GM23338 (cell line): ENCODE results near the gene MPRIP. TPM values are rescaled to one million over a fixed set of nuclear protein-coding genes. Genes with fewer than 3 reads are reported as not detected.

ENCODE experiments used
- ATAC-seq: fragments of 200-7000 bp; cut with Tn5 transposase; 3 replicates; pipeline ENCODE4 v1.9.1; 2020
- DNase-seq: peaks from one replicate; pipeline ENCODE4 v3.0.0-alpha.2; 2015; ENCODE audit warnings: low spot score
- H2AFZ ChIP-seq: fragments of 200-600 bp; sonication (generic); 2 replicates; pipeline ENCODE4 v1.8.0; 2016; ENCODE audit warnings: antibody characterized with exemption, mild to moderate bottlenecking, moderate library complexity
- H3F3A ChIP-seq: fragments of 200-600 bp; sonication (generic); replicated peaks from 2 replicates; pipeline ENCODE4 v1.8.0; 2017; ENCODE audit warnings: antibody characterized with exemption, mixed run types, low read depth
- H3K27ac ChIP-seq: fragments of 200-600 bp; sonication (generic); 2 replicates; pipeline ENCODE4 v1.6.1; 2016; ENCODE audit warnings: low read depth
- H3K27me3 ChIP-seq: fragments of 200-600 bp; sonication (generic); 2 replicates; pipeline ENCODE4 v1.8.0; 2016; ENCODE audit warnings: mild to moderate bottlenecking, mixed run types, moderate library complexity; ENCODE audit not compliant: insufficient read depth
- H3K36me3 ChIP-seq: fragments of 200-600 bp; sonication (generic); 2 replicates; pipeline ENCODE4 v1.8.0; 2016; ENCODE audit warnings: mild to moderate bottlenecking; ENCODE audit not compliant: insufficient read depth
- H3K4me1 ChIP-seq: fragments of 200-600 bp; sonication (generic); 2 replicates; pipeline ENCODE4 v1.8.0; 2016; ENCODE audit warnings: mild to moderate bottlenecking, moderate library complexity; ENCODE audit not compliant: insufficient read depth
- H3K4me2 ChIP-seq: fragments of 200-600 bp; sonication (generic); 2 replicates; pipeline ENCODE4 v1.7.1; 2017; ENCODE audit warnings: mixed run types
- H3K4me3 ChIP-seq: fragments of 200-600 bp; sonication (generic); 2 replicates; pipeline ENCODE4 v1.6.1; 2016; ENCODE audit warnings: mixed run types
- H3K79me2 ChIP-seq: fragments of 200-600 bp; sonication (generic); replicated peaks from 2 replicates; pipeline ENCODE4 v1.8.0; 2017; ENCODE audit warnings: mild to moderate bottlenecking; ENCODE audit not compliant: insufficient read depth
- H3K9me2 ChIP-seq: fragments of 200-600 bp; sonication (generic); 2 replicates; pipeline ENCODE4 v1.8.0; 2017; ENCODE audit not compliant: insufficient read depth
- H4K20me1 ChIP-seq: fragments of 200-600 bp; sonication (generic); replicated peaks from 2 replicates; pipeline ENCODE4 v1.8.0; 2017; ENCODE audit warnings: mild to moderate bottlenecking; ENCODE audit not compliant: insufficient read depth
- H3K27ac Mint-ChIP-seq: 2 replicates; pipeline ENCODE4 v1.8.0; 2020; ENCODE audit warnings: inconsistent platforms, mild to moderate bottlenecking, moderate library complexity, mixed read lengths
- H3K27me3 Mint-ChIP-seq: 3 replicates; pipeline ENCODE4 v1.8.0; 2022; ENCODE audit warnings: low read depth, mild to moderate bottlenecking, moderate library complexity, mixed read lengths, inconsistent platforms; ENCODE audit not compliant: insufficient read depth, poor library complexity
- H3K36me3 Mint-ChIP-seq: 3 replicates; pipeline ENCODE4 v1.8.0; 2021; ENCODE audit warnings: low read depth, mild to moderate bottlenecking, inconsistent platforms, moderate library complexity, mixed read lengths
- H3K4me1 Mint-ChIP-seq: 3 replicates; pipeline ENCODE4 v1.8.0; 2020; ENCODE audit warnings: mild to moderate bottlenecking, inconsistent platforms, mixed read lengths
- H3K4me3 Mint-ChIP-seq: 3 replicates; pipeline ENCODE4 v1.8.0; 2021; ENCODE audit warnings: moderate library complexity, mild to moderate bottlenecking, inconsistent platforms, mixed read lengths
- H3K9me3 Mint-ChIP-seq: 3 replicates; pipeline ENCODE4 v1.8.0; 2020; ENCODE audit warnings: moderate library complexity, mild to moderate bottlenecking, inconsistent platforms, mixed read lengths
- CREB1 ChIP-seq: fragments of 250-450 bp; sonication (Bioruptor Pico); IDR thresholded peaks from 2 replicates; pipeline ENCODE4 v1.5.0; 2020; ENCODE audit warnings: low read depth, mild to moderate bottlenecking, moderate library complexity
- CTCF ChIP-seq, 2 experiments: fragments of 200-600 bp in 1 of 2; sonication (generic) in 1 of 2; conservative IDR thresholded peaks; 2 replicates each; pipeline versions ENCODE4 v1.5.1 to v1.6.1; 2016 to 2017; ENCODE audit warnings: antibody characterized with exemption in 2 of 2, low read depth in 2 of 2, mild to moderate bottlenecking in 2 of 2, moderate library complexity in 1 of 2
- ETS1 ChIP-seq: IDR thresholded peaks from 2 replicates; pipeline ENCODE4 v1.6.1; 2016; ENCODE audit warnings: antibody characterized with exemption
- EZH2phosphoT487 ChIP-seq: fragments of 200-600 bp; sonication (generic); IDR thresholded peaks from one replicate; pipeline ENCODE4 v1.8.1; 2018; ENCODE audit warnings: antibody characterized with exemption; ENCODE audit not compliant: unreplicated experiment
- REST ChIP-seq: IDR thresholded peaks from one replicate; pipeline ENCODE4 v1.6.1; 2018; ENCODE audit warnings: antibody characterized with exemption; ENCODE audit not compliant: unreplicated experiment
- STAT1 ChIP-seq: IDR thresholded peaks from one replicate; pipeline ENCODE4 v1.6.1; 2016; ENCODE audit warnings: antibody characterized with exemption; ENCODE audit not compliant: unreplicated experiment
- ZNF114 ChIP-seq: fragments of 250-450 bp; sonication (Bioruptor Pico); IDR thresholded peaks from 2 replicates; pipeline ENCODE4 v1.5.0; 2020; ENCODE audit warnings: mild to moderate bottlenecking, moderate library complexity
- ZNF331 ChIP-seq: fragments of 250-450 bp; sonication (Bioruptor Pico); IDR thresholded peaks from 2 replicates; pipeline ENCODE4 v1.5.0; 2020; ENCODE audit warnings: low read depth, mild to moderate bottlenecking, moderate library complexity
- ZNF462 ChIP-seq: fragments of 250-450 bp; sonication (Bioruptor Pico); IDR thresholded peaks from 2 replicates; pipeline ENCODE4 v1.5.0; 2020; ENCODE audit warnings: mild to moderate bottlenecking, moderate library complexity
- polyA plus RNA-seq: library from polyadenylated mRNA; unstranded; fragments of >200 nt; fragmentation: Nextera tagmentation; extraction: Ambion mirVana; gene quantifications from 2 replicates; pipeline ENCODE4 v1.2.1, GENCODE V29; 2016
- total RNA-seq: library from RNA; depleted of rRNA; stranded (reverse); fragments of >200 nt; shearing (Covaris generic); gene quantifications from 2 replicates; pipeline ENCODE4 v1.2.3, GENCODE V29; 2014

The MPRIP gene
- total and polyA plus RNA-seq, 2 experiments from 2014 or later: 39.3 to 113 TPM

GRCh38 chr17:17225901-17226300 is 183.6 kb downstream of the MPRIP start:
- DNase-seq: no peak

More at GRCh38 chr17:17225901-17226300, 183.6 kb downstream of the MPRIP start:
- no peak overlapping the region for H3K4me3 ChIP-seq
- H3K9me2 ChIP-seq: no peaks in the 10 kb centered on the region
- Mint-ChIP-seq H3K27me3 (peaks cover 11% of the 10 kb centered on the region), H3K36me3 (peaks cover 81% of the 10 kb centered on the region), H3K27ac (no peak overlapping the region), H3K9me3 (no peaks in the 10 kb centered on the region), H3K4me3 (no peak overlapping the region), H3K4me1 (no peaks in the 10 kb centered on the region; the same call in 1 of the 3 replicates)
- no peaks in the 10 kb centered on the region for H3F3A ChIP-seq
- H3K4me1 ChIP-seq: no peaks in the 10 kb centered on the region
- no peaks in the 10 kb centered on the region for H3K79me2 ChIP-seq
- H4K20me1 ChIP-seq: no peaks in the 10 kb centered on the region; the same call in 1 of the 2 replicates
- H3K27ac ChIP-seq: no peak overlapping the region
- H3K36me3 ChIP-seq: peaks cover 30% of the 10 kb centered on the region
- no peak for ATAC-seq
- no peaks in the 10 kb centered on the region for H3K27me3 ChIP-seq
- no peak overlapping the region for H3K4me2 ChIP-seq
- no peak for TF ChIP-seq REST
- no peak for TF ChIP-seq CREB1 (CRISPR knock-in tag)
- TF ChIP-seq ZNF114 (CRISPR knock-in tag): no peak
- TF ChIP-seq ZNF462: no peak
- no peak for TF ChIP-seq STAT1
- no peak for TF ChIP-seq CTCF (conservative IDR thresholded peaks at IDR 0.05; ENCODE audit: low read depth in 2 of 2)
- TF ChIP-seq ZNF331 (CRISPR knock-in tag): no peak
- no peak for TF ChIP-seq EZH2phosphoT487
- no peak for TF ChIP-seq ETS1
- no peak overlapping the region for H2AFZ ChIP-seq
